Measurements from ENCODE around the gene NDUFA6. TPM values are rescaled to one million over a fixed set of nuclear protein-coding genes. Genes with fewer than 3 reads are reported as not detected.
A peak's percentile ranks its signal among the peaks of the same experiment; 100 is the strongest.

Gene NDUFA6
- total and polyA plus RNA-seq, 2 of the 13 experiments (the other 11 are each of a cell fraction or from before 2014, with no cell fraction given): 68.5 to 87.8 TPM

DNA sequence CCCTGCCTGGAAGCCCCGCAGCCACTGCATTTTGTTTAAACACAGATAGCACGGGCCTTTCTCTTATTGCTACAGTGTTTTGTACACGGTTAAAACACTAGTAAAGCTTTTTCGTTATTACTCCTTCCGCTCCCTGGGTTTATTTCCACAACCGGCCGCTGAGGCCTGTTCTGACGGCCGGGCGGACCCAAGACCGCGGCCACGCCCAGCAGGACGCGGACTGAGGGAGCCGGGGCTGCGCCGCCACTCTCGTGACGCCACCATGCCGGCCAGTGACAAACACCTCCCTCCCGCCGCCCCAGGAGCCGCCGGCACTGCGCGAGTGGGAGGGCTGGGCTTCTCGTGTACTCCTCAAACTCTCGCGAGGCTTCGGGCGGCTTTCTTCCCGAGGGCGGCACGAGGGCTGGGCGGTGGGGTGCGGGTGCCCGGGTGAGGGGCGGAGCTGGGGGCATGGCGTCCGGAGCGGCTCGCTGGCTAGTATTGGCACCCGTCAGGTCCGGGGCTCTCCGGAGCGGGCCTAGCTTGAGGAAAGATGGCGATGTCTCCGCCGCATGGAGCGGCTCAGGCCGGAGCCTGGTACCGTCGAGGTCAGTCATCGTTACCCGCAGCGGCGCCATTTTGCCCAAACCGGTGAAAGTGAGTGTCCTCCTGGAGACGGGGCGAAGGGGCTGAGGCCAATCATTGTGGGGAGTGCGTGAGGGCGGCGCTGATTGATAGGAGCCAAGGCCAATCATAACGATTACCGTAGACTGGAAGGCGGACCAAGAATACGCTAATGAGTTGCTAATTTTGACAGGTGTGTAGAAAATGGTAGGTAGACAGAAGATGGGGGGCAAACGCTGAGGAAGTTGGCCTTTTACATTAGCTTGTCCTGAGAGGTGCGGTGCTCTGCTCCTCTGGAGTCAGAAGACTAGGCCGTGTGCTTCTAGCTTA lies 11.0 kb downstream of the NDUFA6 start, which contains the start of gene SMDT1 (continued):
- TF ChIP-seq, protein P1, sequence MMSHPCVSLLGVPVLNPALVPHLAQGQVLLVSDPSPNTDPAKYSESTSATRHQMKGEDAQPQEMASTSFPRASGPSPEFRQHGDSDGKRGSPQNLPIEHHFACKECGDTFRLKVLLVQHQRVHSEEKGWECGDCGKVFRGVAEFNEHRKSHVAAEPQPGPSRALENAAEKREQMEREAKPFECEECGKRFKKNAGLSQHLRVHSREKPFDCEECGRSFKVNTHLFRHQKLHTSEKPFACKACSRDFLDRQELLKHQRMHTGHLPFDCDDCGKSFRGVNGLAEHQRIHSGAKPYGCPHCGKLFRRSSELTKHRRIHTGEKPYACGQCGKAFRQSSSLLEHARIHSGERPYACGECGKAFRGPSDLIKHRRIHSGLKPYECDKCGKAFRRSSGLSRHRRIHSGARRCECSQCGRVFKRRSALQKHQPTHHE (CRISPR knock-in tag; IDR thresholded peaks at IDR 0.05; ENCODE audit: borderline replicate concordance): no peak
- TF ChIP-seq HOXA5 (CRISPR knock-in tag; IDR thresholded peaks at IDR 0.05): peak; percentile 85
- TF ChIP-seq NFKBIZ (CRISPR knock-in tag; IDR thresholded peaks at IDR 0.05): 0 out of 2 replicates have a peak, but pooled peaks have one; percentile 44
- TF ChIP-seq MIER3 (CRISPR knock-in tag; IDR thresholded peaks at IDR 0.05; ENCODE audit: borderline replicate concordance): peak; percentile 14; the same call in 1 of the 2 replicates
- TF ChIP-seq, protein P2, sequence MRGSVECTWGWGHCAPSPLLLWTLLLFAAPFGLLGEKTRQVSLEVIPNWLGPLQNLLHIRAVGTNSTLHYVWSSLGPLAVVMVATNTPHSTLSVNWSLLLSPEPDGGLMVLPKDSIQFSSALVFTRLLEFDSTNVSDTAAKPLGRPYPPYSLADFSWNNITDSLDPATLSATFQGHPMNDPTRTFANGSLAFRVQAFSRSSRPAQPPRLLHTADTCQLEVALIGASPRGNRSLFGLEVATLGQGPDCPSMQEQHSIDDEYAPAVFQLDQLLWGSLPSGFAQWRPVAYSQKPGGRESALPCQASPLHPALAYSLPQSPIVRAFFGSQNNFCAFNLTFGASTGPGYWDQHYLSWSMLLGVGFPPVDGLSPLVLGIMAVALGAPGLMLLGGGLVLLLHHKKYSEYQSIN (CRISPR knock-in tag; IDR thresholded peaks at IDR 0.05; ENCODE audit: borderline replicate concordance): no peak
- TF ChIP-seq, protein P3, sequence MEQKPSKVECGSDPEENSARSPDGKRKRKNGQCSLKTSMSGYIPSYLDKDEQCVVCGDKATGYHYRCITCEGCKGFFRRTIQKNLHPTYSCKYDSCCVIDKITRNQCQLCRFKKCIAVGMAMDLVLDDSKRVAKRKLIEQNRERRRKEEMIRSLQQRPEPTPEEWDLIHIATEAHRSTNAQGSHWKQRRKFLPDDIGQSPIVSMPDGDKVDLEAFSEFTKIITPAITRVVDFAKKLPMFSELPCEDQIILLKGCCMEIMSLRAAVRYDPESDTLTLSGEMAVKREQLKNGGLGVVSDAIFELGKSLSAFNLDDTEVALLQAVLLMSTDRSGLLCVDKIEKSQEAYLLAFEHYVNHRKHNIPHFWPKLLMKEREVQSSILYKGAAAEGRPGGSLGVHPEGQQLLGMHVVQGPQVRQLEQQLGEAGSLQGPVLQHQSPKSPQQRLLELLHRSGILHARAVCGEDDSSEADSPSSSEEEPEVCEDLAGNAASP (CRISPR knock-in tag; IDR thresholded peaks at IDR 0.05; ENCODE audit: borderline replicate concordance): no peak; the same call in 1 of the 2 replicates
- TF ChIP-seq TOPORS (CRISPR knock-in tag; IDR thresholded peaks at IDR 0.05): no peak
- no peak for TF ChIP-seq MTA3 (CRISPR knock-in tag; IDR thresholded peaks at IDR 0.05)
- TF ChIP-seq, protein P4, sequence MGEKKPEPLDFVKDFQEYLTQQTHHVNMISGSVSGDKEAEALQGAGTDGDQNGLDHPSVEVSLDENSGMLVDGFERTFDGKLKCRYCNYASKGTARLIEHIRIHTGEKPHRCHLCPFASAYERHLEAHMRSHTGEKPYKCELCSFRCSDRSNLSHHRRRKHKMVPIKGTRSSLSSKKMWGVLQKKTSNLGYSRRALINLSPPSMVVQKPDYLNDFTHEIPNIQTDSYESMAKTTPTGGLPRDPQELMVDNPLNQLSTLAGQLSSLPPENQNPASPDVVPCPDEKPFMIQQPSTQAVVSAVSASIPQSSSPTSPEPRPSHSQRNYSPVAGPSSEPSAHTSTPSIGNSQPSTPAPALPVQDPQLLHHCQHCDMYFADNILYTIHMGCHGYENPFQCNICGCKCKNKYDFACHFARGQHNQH (CRISPR knock-in tag; IDR thresholded peaks at IDR 0.05): 0 out of 2 replicates have a peak, but pooled peaks have one; percentile 79
- 0 out of 2 replicates have a peak, but pooled peaks have one; percentile 36 for TF ChIP-seq ZNF678 (CRISPR knock-in tag; IDR thresholded peaks at IDR 0.05)
- TF ChIP-seq MED8 (CRISPR knock-in tag; IDR thresholded peaks at IDR 0.05; ENCODE audit: insufficient replicate concordance): no peak
- TF ChIP-seq ZNF225 (CRISPR knock-in tag; IDR thresholded peaks at IDR 0.05): peak; percentile 64; the same call in 1 of the 2 replicates
- no peak; the same call in 1 of the 2 replicates for TF ChIP-seq MXD4 (CRISPR knock-in tag; IDR thresholded peaks at IDR 0.05)
- TF ChIP-seq ZNF329 (CRISPR knock-in tag; IDR thresholded peaks at IDR 0.05; ENCODE audit: low read depth): no peak
- TF ChIP-seq RFX3 (CRISPR knock-in tag; IDR thresholded peaks at IDR 0.05): no peak
- no peak for TF ChIP-seq ATRX (CRISPR knock-in tag; IDR thresholded peaks at IDR 0.05; ENCODE audit: borderline replicate concordance)
- TF ChIP-seq ZNF354B (CRISPR knock-in tag; IDR thresholded peaks at IDR 0.05): no peak
- TF ChIP-seq HIVEP1 (CRISPR knock-in tag; IDR thresholded peaks at IDR 0.05): peak; percentile 34; the same call in 1 of the 2 replicates
- no peak for TF ChIP-seq PRMT3 (CRISPR knock-in tag; IDR thresholded peaks at IDR 0.05; ENCODE audit: borderline replicate concordance, low read depth)
- peak; percentile 84 for TF ChIP-seq GABPB1 (CRISPR knock-in tag; IDR thresholded peaks at IDR 0.05)

All from HepG2 (cell line).